ENCODE results near the gene CNGB1. TPM values are rescaled to one million over a fixed set of nuclear protein-coding genes. Genes with fewer than 3 reads are reported as not detected.

The CNGB1 gene
- total and polyA plus RNA-seq, 2 of the 13 experiments (the other 11 are each of a cell fraction or from before 2014, with no cell fraction given): 0.02 to 0.15 TPM

- TF ChIP-seq ZNF136 (CRISPR knock-in tag; IDR thresholded peaks at IDR 0.05; ENCODE audit: low read depth): no peak
- TF ChIP-seq, protein P1, sequence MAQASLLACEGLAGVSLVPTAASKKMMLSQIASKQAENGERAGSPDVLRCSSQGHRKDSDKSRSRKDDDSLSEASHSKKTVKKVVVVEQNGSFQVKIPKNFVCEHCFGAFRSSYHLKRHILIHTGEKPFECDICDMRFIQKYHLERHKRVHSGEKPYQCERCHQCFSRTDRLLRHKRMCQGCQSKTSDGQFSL (CRISPR knock-in tag; IDR thresholded peaks at IDR 0.05): no peak
- no peak for TF ChIP-seq ZNF230 (CRISPR knock-in tag; IDR thresholded peaks at IDR 0.05)
- TF ChIP-seq ZHX1 (CRISPR knock-in tag; IDR thresholded peaks at IDR 0.05; ENCODE audit: low read depth): no peak
- TF ChIP-seq, protein P2, sequence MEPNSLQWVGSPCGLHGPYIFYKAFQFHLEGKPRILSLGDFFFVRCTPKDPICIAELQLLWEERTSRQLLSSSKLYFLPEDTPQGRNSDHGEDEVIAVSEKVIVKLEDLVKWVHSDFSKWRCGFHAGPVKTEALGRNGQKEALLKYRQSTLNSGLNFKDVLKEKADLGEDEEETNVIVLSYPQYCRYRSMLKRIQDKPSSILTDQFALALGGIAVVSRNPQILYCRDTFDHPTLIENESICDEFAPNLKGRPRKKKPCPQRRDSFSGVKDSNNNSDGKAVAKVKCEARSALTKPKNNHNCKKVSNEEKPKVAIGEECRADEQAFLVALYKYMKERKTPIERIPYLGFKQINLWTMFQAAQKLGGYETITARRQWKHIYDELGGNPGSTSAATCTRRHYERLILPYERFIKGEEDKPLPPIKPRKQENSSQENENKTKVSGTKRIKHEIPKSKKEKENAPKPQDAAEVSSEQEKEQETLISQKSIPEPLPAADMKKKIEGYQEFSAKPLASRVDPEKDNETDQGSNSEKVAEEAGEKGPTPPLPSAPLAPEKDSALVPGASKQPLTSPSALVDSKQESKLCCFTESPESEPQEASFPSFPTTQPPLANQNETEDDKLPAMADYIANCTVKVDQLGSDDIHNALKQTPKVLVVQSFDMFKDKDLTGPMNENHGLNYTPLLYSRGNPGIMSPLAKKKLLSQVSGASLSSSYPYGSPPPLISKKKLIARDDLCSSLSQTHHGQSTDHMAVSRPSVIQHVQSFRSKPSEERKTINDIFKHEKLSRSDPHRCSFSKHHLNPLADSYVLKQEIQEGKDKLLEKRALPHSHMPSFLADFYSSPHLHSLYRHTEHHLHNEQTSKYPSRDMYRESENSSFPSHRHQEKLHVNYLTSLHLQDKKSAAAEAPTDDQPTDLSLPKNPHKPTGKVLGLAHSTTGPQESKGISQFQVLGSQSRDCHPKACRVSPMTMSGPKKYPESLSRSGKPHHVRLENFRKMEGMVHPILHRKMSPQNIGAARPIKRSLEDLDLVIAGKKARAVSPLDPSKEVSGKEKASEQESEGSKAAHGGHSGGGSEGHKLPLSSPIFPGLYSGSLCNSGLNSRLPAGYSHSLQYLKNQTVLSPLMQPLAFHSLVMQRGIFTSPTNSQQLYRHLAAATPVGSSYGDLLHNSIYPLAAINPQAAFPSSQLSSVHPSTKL (CRISPR knock-in tag; IDR thresholded peaks at IDR 0.05): no peak
- TF ChIP-seq SALL1 (CRISPR knock-in tag; IDR thresholded peaks at IDR 0.05): peak; percentile 45
- TF ChIP-seq ZC3H4 (CRISPR knock-in tag; IDR thresholded peaks at IDR 0.05; ENCODE audit: borderline replicate concordance): no peak
- no peak for TF ChIP-seq MED1 (CRISPR knock-in tag; IDR thresholded peaks at IDR 0.05)
- TF ChIP-seq ZNF124 (CRISPR knock-in tag; IDR thresholded peaks at IDR 0.05): no peak
- 0 out of 2 replicates have a peak, but pooled peaks have one; percentile 15 for TF ChIP-seq ZNF816 (CRISPR knock-in tag; IDR thresholded peaks at IDR 0.05; ENCODE audit: borderline replicate concordance)
- no peak for TF ChIP-seq SYNCRIP (IDR thresholded peaks at IDR 0.05; ENCODE audit: insufficient read depth, low read depth, low read length)
- TF ChIP-seq ZNF572 (CRISPR knock-in tag; IDR thresholded peaks at IDR 0.05): peak; percentile 83; the same call in 1 of the 2 replicates
- TF ChIP-seq RFX5 (IDR thresholded peaks at IDR 0.05; ENCODE audit: low read depth, low read length): no peak
- TF ChIP-seq LCORL (IDR thresholded peaks at IDR 0.05): no peak
- TF ChIP-seq LCORL (CRISPR knock-in tag; IDR thresholded peaks at IDR 0.05): no peak
- no peak for TF ChIP-seq ZNF383 (CRISPR knock-in tag; IDR thresholded peaks at IDR 0.05; ENCODE audit: borderline replicate concordance)
- no peak for TF ChIP-seq SMARCC2 (IDR thresholded peaks at IDR 0.05)
- TF ChIP-seq RAD51 (IDR thresholded peaks at IDR 0.05; ENCODE audit: borderline replicate concordance): no peak
- no peak for TF ChIP-seq GLI4 (CRISPR knock-in tag; IDR thresholded peaks at IDR 0.05; ENCODE audit: borderline replicate concordance)
- TF ChIP-seq ZNF367 (CRISPR knock-in tag; IDR thresholded peaks at IDR 0.05; ENCODE audit: borderline replicate concordance): no peak
- no peak for TF ChIP-seq ZNF782 (CRISPR knock-in tag; IDR thresholded peaks at IDR 0.05; ENCODE audit: borderline replicate concordance)
- no peak for TF ChIP-seq ZEB1 (IDR thresholded peaks at IDR 0.05; ENCODE audit: insufficient replicate concordance, low read depth)
- no peak for TF ChIP-seq ZNF33A (CRISPR knock-in tag; IDR thresholded peaks at IDR 0.05; ENCODE audit: borderline replicate concordance)
- no peak for TF ChIP-seq NAIF1 (CRISPR knock-in tag; IDR thresholded peaks at IDR 0.05; ENCODE audit: borderline replicate concordance)
- TF ChIP-seq NFE2L2 (IDR thresholded peaks at IDR 0.05; ENCODE audit: low read length): no peak
- no peak for TF ChIP-seq ZNF510 (CRISPR knock-in tag; IDR thresholded peaks at IDR 0.05; ENCODE audit: low read depth)
Measured at GRCh38 chr16:57900796-57901479, 70.0 kb downstream of the CNGB1 start (continued).

Measured in HepG2 (cell line).